HG02852 (cell line): ENCODE results near the gene NOS1.

ENCODE experiments used
- ATAC-seq: cut with Tn5 transposase; IDR thresholded peaks from one replicate; pipeline ENCODE4 v1.9.1; 2021; ENCODE audit warnings: mild to moderate bottlenecking, moderate library complexity; ENCODE audit not compliant: unreplicated experiment

NOS1 gene

GRCh38 chr12:117333331-117333881, 28.0 kb downstream of the NOS1 start:
- no peak for ATAC-seq

- ATAC-seq, result no peak
Observed at GRCh38 chr12:117331691-117332090, 29.7 kb downstream of the NOS1 start.

- ATAC-seq, result no peak
Observed at GRCh38 chr12:117330441-117331113, 30.8 kb downstream of the NOS1 start.

DNA sequence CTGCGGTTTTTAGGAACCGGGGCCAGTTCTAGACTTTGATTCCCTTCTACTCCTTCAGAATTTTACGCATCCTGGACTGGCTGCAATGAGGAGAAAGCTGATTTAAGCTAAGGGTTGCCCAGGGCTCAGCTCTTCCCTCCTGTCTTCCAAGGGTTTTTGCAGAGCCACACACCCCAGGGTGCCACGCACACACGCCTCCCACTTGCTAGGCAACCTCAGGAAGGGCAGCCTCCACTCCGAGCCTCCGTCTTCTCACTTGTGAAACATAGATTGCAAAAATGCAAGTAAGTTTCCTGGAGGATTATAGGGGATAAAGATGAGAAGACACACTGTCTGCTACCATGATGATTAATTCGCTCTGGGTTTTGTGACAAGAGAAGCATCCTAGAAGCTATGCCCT, 31.7 kb downstream of the NOS1 start:
- no peak for ATAC-seq

- no peak for ATAC-seq
Observed at GRCh38 chr12:117328556-117329100, 32.8 kb downstream of the NOS1 start.

DNA sequence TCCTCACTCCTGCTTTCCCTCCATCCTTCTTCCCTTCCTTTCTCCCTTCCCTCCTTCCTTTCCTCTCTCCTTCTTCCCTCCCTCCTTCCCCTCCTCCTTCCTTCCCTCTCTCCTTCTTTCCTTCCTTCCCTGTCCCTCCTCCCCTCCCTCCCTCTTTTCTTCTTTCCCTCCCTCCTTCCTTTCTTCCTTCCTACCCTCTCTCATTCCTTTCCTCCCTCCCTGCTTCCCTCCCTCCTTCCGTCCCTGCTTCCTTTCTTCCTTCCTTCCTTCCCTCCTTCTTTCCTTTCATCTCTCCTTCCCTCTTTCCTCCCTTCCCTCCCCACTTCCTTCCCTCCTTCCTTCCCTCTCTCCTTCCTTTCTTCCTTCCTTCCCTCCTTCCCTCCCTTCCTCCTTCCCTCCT, 39.0 kb downstream of the NOS1 start:
- no peak for ATAC-seq

GRCh38 chr12:117321572-117321971, 39.9 kb downstream of the NOS1 start:
- no peak for ATAC-seq

DNA sequence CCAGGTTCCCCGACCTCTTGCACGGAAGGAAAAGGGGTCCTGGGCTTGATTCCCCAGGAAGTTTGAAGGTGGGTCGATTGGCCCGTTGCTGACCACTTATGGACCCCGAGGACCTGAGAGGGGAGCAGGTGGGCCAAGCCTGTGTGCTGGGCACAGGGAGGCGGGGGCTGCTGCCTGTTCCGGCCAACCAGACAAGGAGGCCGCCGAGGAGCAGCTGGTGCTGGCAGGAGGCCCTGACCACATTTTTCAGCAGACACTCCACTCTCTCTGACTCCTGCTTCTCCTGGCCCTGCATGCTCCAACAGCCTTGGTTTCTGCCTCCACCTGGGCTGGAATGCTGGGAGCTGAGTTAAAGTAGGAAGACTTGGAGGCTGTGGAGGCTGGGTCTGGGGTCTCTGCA, 42.8 kb downstream of the NOS1 start:
- ATAC-seq, result no peak

DNA sequence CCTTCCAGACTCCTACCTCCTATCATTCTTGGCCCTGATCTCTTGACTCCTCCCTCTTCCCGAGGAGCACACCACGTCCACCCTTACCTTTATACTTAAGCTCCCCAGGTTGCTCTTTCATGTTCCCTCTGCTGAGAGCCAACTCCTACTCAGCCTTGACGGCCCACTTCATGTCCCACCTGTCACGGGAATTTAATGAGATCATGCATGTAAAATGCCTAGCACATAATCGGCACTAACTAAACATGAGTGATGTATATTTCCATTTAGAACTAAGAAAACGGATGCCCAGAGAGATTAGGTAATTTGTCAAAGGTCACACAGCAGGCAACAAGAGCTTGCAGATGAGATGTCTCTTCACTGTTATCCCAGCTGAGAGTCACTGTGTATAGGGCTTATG, 45.1 kb downstream of the NOS1 start:
- ATAC-seq, result no peak

GRCh38 chr12:117313926-117314325, 47.5 kb downstream of the NOS1 start:
- no peak for ATAC-seq

GRCh38 chr12:117312770-117313169, 48.7 kb downstream of the NOS1 start:
- ATAC-seq, result no peak

- no peak for ATAC-seq
Observed at GRCh38 chr12:117309276-117309925, 52.0 kb downstream of the NOS1 start.

GRCh38 chr12:117300174-117300573, 61.3 kb downstream of the NOS1 start:
- no peak for ATAC-seq

DNA sequence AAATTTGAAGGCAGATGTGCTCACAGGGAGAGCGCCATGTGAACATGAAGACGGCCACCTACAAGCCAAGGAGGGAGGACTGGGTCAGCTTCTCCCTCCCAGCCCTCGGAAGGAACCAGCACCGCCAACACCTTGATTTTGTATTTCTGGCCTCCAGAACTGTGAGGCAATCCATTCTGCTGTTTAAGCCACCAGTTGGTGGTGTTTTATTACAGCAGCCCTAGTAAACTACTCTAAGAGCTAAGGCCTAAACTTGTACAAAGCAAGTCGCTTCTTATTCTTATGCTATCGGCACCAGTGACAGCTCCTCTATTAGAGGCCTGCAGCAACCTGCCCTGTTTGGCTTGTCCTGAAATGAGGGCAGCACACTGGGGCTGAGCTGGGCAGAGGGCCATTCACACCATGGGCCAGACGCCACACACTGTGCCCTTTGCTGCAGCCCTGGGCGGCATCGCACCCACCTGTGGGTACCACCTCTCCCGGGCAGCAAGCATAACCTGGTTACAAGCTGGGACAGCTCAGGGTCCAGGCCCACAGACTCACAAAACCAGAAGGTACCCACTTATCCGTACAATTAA, 62.7 kb downstream of the NOS1 start:
- ATAC-seq, result no peak

DNA sequence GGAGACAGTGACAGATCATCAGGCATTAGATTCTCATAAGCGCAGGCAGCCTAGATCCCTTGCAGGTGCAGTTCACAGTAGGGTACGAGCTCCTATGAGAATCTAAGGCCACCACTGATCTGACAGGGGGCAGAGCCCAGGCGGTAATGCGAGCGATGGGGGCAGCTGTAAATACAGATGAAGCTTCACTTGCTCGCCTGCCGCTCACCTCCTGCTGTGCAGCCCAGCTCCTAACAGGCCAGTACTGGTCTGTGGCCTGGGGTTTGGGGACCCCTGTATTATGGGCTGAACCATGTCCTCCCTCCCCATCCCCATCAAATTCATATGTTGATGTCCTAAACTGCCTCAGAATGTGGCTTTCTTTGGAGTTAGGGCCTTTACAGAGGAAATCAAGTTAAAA, 63.2 kb downstream of the NOS1 start:
- ATAC-seq, result no peak

GRCh38 chr12:117294189-117294603, 67.2 kb downstream of the NOS1 start:
- ATAC-seq, result no peak

DNA sequence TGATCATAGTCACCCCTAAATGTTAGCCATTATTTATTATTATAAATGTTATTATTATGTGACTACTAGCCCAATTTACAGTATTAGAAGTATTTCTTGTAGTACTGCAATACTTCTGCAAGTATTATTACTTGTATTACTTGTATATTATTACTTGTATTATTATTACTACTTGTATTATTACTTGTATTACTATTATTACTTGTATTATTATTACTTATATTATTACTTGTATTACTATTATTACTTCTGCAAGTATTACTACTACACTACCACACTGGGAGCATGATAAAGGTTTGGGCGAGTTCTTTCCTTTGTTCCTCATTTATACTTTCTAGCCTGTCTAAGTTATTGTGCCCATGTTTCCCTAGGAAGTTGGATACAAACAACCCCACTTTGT, 67.9 kb downstream of the NOS1 start:
- no peak for ATAC-seq

DNA sequence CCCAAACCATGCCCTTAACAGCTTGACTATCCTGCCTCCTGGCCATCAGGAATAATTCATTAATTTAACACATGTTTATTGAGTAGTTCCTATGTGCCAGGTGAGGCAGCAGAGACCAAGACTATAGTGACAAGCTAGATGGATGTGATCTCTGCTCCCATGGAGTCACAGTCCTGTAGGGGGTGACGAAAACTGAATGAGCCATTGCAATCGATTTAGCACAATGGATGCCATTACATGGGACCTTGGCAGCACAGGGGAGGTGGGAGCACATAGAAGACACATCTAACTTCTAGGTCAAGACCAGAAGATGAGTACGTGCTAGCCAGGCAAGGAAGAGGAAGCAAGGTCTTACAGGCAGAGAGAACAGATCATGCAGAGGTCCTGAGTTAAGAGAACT, 68.7 kb downstream of the NOS1 start:
- no peak for ATAC-seq

- ATAC-seq, result no peak
Observed at GRCh38 chr12:117284140-117284539, 77.3 kb downstream of the NOS1 start.

- no peak for ATAC-seq
Observed at GRCh38 chr12:117282490-117282889, 78.9 kb downstream of the NOS1 start.

DNA sequence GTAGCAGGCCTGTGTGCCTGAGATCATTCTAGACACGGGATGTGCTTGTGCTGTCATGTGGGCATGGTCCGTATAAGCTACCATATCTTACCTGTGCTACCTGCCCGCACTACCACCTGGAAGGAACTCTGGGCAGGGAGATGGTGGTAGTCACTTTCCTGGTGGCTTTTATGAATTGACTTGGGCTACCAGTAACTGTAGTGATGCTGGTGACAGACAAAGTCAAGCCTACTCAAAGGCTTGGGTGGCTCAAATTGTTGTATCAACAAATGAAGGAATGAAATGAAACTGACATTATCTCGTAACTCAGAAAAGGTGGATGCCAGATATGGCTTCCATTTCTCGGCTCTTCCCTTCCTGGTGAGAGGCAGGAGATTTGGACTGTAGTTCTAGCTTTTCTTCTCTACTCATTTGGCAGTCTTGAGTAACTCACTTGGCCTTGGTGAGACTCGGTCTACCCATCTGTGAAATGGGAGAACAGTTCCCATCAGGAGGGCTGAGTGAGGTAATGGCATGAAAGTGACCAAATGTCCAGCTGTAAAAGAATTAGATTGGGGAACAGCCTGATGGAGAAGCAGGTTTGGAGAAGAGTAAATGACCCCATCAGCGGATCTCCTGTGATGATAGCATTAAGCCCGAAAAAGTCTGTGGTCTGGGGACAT, 81.3 kb downstream of the NOS1 start:
- ATAC-seq, result no peak
